Left colon (tissue), 2 donors: ENCODE results near the gene ZBTB33. TPM values are rescaled to one million over a fixed set of nuclear protein-coding genes. Genes with fewer than 3 reads are reported as not detected.

Experiments used
- ATAC-seq: fragments of 200-7000 bp; cut with Tn5 transposase; one replicate; pipeline ENCODE4 v1.9.1; 2020; ENCODE audit warnings: mild to moderate bottlenecking, moderate library complexity
- DNase-seq, 2 donors: peaks; one replicate each; pipeline ENCODE4 v3.0.0-alpha.2; 2020
- intact Hi-C, 2 donors: fragments of 100-400 bp; cut with DNase I in 1 of 2; cut with micrococcal nuclease in 1 of 2; formaldehyde crosslinking; loops; one replicate each; pipeline versions ENCODE4 v1.11.2 to v1.14.0; 2022; cut with DNase I, micrococcal nuclease
- total RNA-seq, 2 donors: library from RNA; stranded (reverse); fragmentation: NEBNext Ultra II Directional; extraction: Animal tissue kit (Norgen Biotek cat#: 25700); gene quantifications; one replicate each; pipeline ENCODE4 v1.2.1, GENCODE V29; 2021
- donor health status: DM: no; HTN: no; CAD: no.
- donor health status: DM: yes; HTN: yes; CAD: no.

Gene ZBTB33
- total RNA-seq, 2 donors from 2014 or later = 9.3 to 13.4 TPM

DNA sequence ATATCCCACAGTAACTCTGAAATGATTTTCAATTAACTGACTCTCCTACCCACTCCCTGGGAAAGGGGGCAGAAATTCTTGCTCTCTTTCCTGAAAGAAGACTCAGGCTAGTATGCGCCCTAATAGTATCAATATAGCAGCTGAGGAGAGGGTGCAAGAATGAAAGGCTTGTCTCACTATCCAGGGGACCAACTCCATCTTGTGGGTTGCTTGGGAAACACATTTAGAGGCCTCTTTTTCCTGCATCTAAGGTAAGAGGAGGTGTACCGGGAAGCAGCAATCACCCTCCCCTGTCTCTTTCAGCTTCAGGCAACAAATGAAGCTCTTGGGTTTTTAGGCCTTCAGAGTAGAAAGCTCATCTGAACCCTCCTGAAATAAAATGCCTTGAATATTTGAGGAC is 49.3 kb downstream of the ZBTB33 start:
- intact Hi-C loops = no loop called here
- DNase-seq = no peak
- no peak for ATAC-seq

DNA sequence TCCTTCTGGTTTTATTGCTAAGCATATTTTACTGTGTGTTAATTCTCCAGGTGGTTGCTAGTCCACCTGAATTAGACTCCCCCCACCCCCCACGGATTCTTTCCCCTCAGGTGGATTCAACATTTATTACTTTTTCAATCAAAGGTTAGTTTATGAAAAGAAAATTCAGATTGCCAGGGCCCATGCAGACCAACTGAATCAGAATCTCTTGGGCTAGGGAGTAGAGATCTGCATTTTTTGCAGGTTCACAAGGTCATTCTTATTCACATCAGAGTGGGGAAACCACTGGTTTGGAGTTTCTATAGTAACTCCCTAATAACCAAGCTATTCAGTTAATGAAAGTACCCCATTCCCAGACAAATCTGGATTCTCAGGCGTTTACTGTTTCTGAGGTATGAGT is 50.9 kb downstream of the ZBTB33 start:
- DNase-seq = no peak
- ATAC-seq = no peak
- intact Hi-C loops = no loop called here

DNA sequence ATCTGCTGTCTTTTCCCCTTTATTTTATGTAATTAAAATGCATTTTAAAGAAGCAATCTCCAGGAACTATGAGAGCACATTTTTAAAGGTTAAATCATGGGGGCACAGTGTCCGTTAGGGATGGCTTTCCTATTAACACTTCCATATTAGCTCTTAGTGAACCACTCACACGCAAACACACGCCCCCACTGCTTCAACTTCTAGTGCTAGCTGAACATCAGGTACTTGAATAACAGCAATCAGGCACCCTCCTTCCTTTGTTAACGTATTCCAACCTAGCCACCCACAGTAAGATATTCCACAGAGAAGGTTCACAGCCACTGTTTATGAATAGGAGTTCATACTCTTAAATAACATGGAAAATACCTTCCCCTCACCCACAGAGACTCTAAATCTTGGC is 51.3 kb downstream of the ZBTB33 start:
- intact Hi-C loops = no loop called here
- DNase-seq (no peak), ATAC-seq (no peak)

DNA sequence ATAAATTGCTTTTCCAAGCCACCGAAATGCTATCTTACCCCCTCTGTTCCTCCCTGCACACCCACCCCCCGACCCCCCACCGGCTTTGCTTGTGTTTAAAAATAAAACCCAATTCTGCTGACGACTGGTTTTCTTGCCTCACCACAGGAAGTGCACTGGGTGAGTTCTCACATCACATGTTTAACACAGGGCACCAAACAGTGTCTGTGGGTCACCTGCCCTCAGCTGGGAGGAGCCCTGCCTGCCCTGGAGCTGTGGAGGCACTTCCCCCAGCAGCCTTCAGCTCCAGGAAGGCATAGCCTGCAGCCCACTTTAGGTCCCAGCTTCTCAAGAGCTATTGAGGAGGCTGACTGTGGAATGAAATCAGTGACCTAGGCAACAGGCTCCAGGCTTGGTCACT is 51.8 kb downstream of the ZBTB33 start:
- intact Hi-C loops = no loop called here
- DNase-seq (peak; percentile 26 to 32), ATAC-seq (peak; percentile 34)

DNA sequence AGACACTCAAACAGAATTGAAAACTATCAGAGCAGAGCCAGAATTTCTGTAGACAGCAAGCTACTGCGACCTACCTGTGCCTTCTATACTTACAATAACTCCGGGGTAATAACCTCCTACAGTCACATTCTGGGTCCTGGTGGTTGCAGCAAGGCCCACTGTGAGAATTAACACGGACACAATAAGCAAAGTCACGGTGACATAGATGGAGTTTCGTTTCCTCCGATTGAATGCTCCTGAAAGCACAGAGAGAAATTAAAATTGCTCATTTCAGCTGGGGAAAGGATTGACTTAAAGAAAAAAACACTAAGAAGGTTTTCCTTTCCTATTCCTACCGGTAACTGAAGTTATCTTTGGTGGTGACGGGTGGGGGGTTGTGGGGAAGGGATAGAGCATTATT is 53.6 kb downstream of the ZBTB33 start:
- intact Hi-C loops = no loop called here
- DNase-seq (no peak), ATAC-seq (no peak)

GRCh38 chrX:120305531-120306141 is 55.0 kb downstream of the ZBTB33 start:
- ATAC-seq (no peak), DNase-seq (no peak)
- intact Hi-C loops = no loop called here

GRCh38 chrX:120306630-120307029 is 56.0 kb downstream of the ZBTB33 start:
- ATAC-seq (no peak), DNase-seq (no peak)
- intact Hi-C loops = no loop called here

Other genes starting within 250 kb of the ZBTB33 start
- gene RHOXF2B, start 173.1 kb upstream of the ZBTB33 start, total RNA-seq = not detected
- under 1 TPM in 1 of 2 donors, not detected in 1; 0.47 TPM for gene RHOXF1, start 134.9 kb upstream of the ZBTB33 start, total RNA-seq
- not detected for gene RHOXF2, start 92.2 kb upstream of the ZBTB33 start, total RNA-seq
- gene TMEM255A, start 60.6 kb downstream of the ZBTB33 start, total RNA-seq = 1 to 10 TPM in 1 of 2 donors, under 1 TPM in 1; 0.67 to 2.5 TPM
- not detected for gene ATP1B4, start 111.3 kb downstream of the ZBTB33 start, total RNA-seq
- 10 to 100 TPM; 72.2 to 98.6 TPM for gene LAMP2, start 218.5 kb downstream of the ZBTB33 start, total RNA-seq